ENCODE measurements around the gene VSTM2B. TPM values are rescaled to one million over a fixed set of nuclear protein-coding genes. Genes with fewer than 3 reads are reported as not detected.

VSTM2B gene
- total RNA-seq, 1 experiment from 2014 or later = 0.31 TPM

- no peak overlapping the region for H3K4ac ChIP-seq (ENCODE audit: low read depth, low read length)
- no peak overlapping the region for H2BK15ac ChIP-seq (ENCODE audit: low read depth, low read length)
- WGBS (ENCODE audit: extremely low coverage, insufficient read length, low lambda C conversion rate) = no CpG with 5 or more reads among the region's 5 CpGs
- DNase-seq = no peak
- H3K27ac ChIP-seq (ENCODE audit: insufficient read length, low read depth, low read length) = no peak overlapping the region
- no peak overlapping the region for H3T11ph ChIP-seq (ENCODE audit: low read length)
- H3K14ac ChIP-seq (ENCODE audit: insufficient read depth, low read length) = no peak overlapping the region
- no peak overlapping the region for H2BK120ac ChIP-seq (ENCODE audit: low read depth, low read length, poor library complexity, severe bottlenecking)
- H2BK20ac ChIP-seq (ENCODE audit: low read depth, low read length, poor library complexity, severe bottlenecking) = no peak overlapping the region
- H3K4me1 Mint-ChIP-seq = peaks cover 4 to 5% of the 10 kb centered on the region in 2 experiments; a peak in 2 of 4 replicates
- H3K27me3 Mint-ChIP-seq (ENCODE audit: low read depth) = peaks cover 80% of the 10 kb centered on the region
- no peak overlapping the region for H4K8ac ChIP-seq (replicated peaks; ENCODE audit: insufficient read length, low read depth, low read length)
- H3K36me3 Mint-ChIP-seq (ENCODE audit: insufficient read depth in 1 of 3, low read depth in 3 of 3) = no peaks in the 10 kb centered on the region
- no peak overlapping the region for H2AK5ac ChIP-seq (ENCODE audit: insufficient read length, low read length)
- no peaks in the 10 kb centered on the region for H3K79me2 ChIP-seq (ENCODE audit: insufficient read depth, low read length)
- H3K9me3 Mint-ChIP-seq = peaks cover 0 to 2% of the 10 kb centered on the region in 2 experiments; a peak in 2 of 5 replicates
- no peak for TF ChIP-seq CTCF (conservative IDR thresholded peaks at IDR 0.05)
- H2BK5ac ChIP-seq (ENCODE audit: insufficient read length, low read length) = no peak overlapping the region
- H3K18ac ChIP-seq (ENCODE audit: insufficient read length, low read depth, low read length) = no peak overlapping the region
- no peaks in the 10 kb centered on the region for H3K9me3 ChIP-seq (ENCODE audit: control insufficient read depth, low read depth, low read length)
- H4K5ac ChIP-seq (ENCODE audit: insufficient read length, low read depth, low read length) = no peak overlapping the region
- no peak overlapping the region for H3K27ac Mint-ChIP-seq
- no peak overlapping the region for H3K23ac ChIP-seq (ENCODE audit: insufficient read length, low read depth, low read length)
- no peaks in the 10 kb centered on the region for H3K4me1 ChIP-seq (ENCODE audit: insufficient read depth, low read length)
- H2AFZ ChIP-seq (ENCODE audit: low read length) = no peak overlapping the region
- no peaks in the 10 kb centered on the region for H3K23me2 ChIP-seq (ENCODE audit: insufficient read length, low read depth, low read length, poor library complexity, severe bottlenecking)
- no peak overlapping the region for H3K4me2 ChIP-seq (ENCODE audit: insufficient read depth, insufficient read length, low read length)
- no peak overlapping the region for H4K91ac ChIP-seq (ENCODE audit: insufficient read length, low read depth, low read length)
- H3K4me3 Mint-ChIP-seq = no peak overlapping the region
- H3K9ac ChIP-seq (ENCODE audit: extremely low read depth, insufficient read length, low read length) = no peak overlapping the region
- H4K20me1 ChIP-seq (ENCODE audit: control insufficient read depth, insufficient read depth, insufficient read length) = no peaks in the 10 kb centered on the region
- no peak overlapping the region for H2BK12ac ChIP-seq (ENCODE audit: insufficient read length, low read depth, low read length)
- no peak overlapping the region for H3K56ac ChIP-seq (ENCODE audit: insufficient read length, low read depth, low read length)
- no peaks in the 10 kb centered on the region for H3K79me1 ChIP-seq (ENCODE audit: insufficient read depth, low read depth, low read length, poor library complexity, severe bottlenecking)
- peaks cover 16% of the 10 kb centered on the region for H3K27me3 ChIP-seq (ENCODE audit: insufficient read depth, low read length)
These were observed 6.6 kb upstream of the VSTM2B start for GRCh38 chr19:29519146-29519545.
